Endothelial cell of umbilical vein (primary cell): ENCODE results near the gene KLF17. TPM values are rescaled to one million over a fixed set of nuclear protein-coding genes. Genes with fewer than 3 reads are reported as not detected.

ENCODE experiments used
- polyA plus RNA-seq, 4 experiments: library from polyadenylated mRNA; depleted of rRNA in 3 of 4; stranded (reverse) in 3 of 4; unstranded in 1 of 4; fragments of >200 nt; gene quantifications; 2 replicates each; pipeline versions ENCODE4 v1.2.1 to v1.2.3, GENCODE V29; 2011 to 2012; ENCODE audit warnings: missing spikeins in 1 of 4
- small RNA-seq: library from RNA; depleted of rRNA; stranded (forward); fragments of <200 nt; gene quantifications from one replicate; pipeline ENCODE3, GENCODE V24; 2012; ENCODE audit warnings: low replicate concordance, low read depth; ENCODE audit not compliant: insufficient read depth, insufficient read length
- total RNA-seq: library from RNA; stranded (reverse); gene quantifications from 2 replicates; pipeline ENCODE4 v1.2.3, GENCODE V29; 2021

The KLF17 gene
- total and polyA plus RNA-seq, 2 donors (not counting 3 experiments of a cell fraction or from before 2014, with no cell fraction given), result not detected

Small RNA genes lying within 50 kb of the gene (small RNA-seq; reads per million reads assigned to genes)
- gene AL035417.1, result not detected
- gene OOSP1P1, result not detected
- gene RF00019, result not detected
- not detected for gene RN7SL479P

Other genes starting within 250 kb of the KLF17 start
- gene ARTN, start 185.0 kb upstream of the KLF17 start, total RNA-seq, result 0.18 and 0.48 TPM in 2 replicates
- 0.11 TPM in 2 replicates for gene ARTN, start 185.0 kb upstream of the KLF17 start, polyA plus RNA-seq
- 25.8 and 29.3 TPM in 2 replicates for gene IPO13, start 171.9 kb upstream of the KLF17 start, total RNA-seq
- gene IPO13, start 171.9 kb upstream of the KLF17 start, polyA plus RNA-seq, result 28.9 and 32.3 TPM in 2 replicates
- 26.6 and 28.1 TPM in 2 replicates for gene DPH2, start 148.8 kb upstream of the KLF17 start, total RNA-seq
- gene DPH2, start 148.8 kb upstream of the KLF17 start, polyA plus RNA-seq, result 59.1 and 59.6 TPM in 2 replicates
- 105 and 110 TPM in 2 replicates for gene ATP6V0B, start 143.9 kb upstream of the KLF17 start, total RNA-seq
- gene ATP6V0B, start 143.9 kb upstream of the KLF17 start, polyA plus RNA-seq, result 325 and 372 TPM in 2 replicates
- 77.7 and 80.0 TPM in 2 replicates for gene B4GALT2, start 139.6 kb upstream of the KLF17 start, total RNA-seq
- 103 and 145 TPM in 2 replicates for gene B4GALT2, start 139.6 kb upstream of the KLF17 start, polyA plus RNA-seq
- gene CCDC24, start 127.2 kb upstream of the KLF17 start, total RNA-seq, result 2.2 and 2.8 TPM in 2 replicates
- 3.1 and 3.4 TPM in 2 replicates for gene CCDC24, start 127.2 kb upstream of the KLF17 start, polyA plus RNA-seq
- gene SLC6A9, start 87.4 kb upstream of the KLF17 start, total RNA-seq, result 1.3 and 1.5 TPM in 2 replicates
- gene SLC6A9, start 87.4 kb upstream of the KLF17 start, polyA plus RNA-seq, result 0.80 and 0.81 TPM in 2 replicates
- not detected in 2 replicates for gene KLF18, start 22.8 kb downstream of the KLF17 start, total RNA-seq
- not detected in 2 replicates for gene KLF18, start 22.8 kb downstream of the KLF17 start, polyA plus RNA-seq
- 40.9 and 42.9 TPM in 2 replicates for gene DMAP1, start 94.7 kb downstream of the KLF17 start, total RNA-seq
- gene DMAP1, start 94.7 kb downstream of the KLF17 start, polyA plus RNA-seq, result 62.8 and 63.2 TPM in 2 replicates
- 45.3 and 53.5 TPM in 2 replicates for gene ERI3, start 236.4 kb downstream of the KLF17 start, total RNA-seq
- gene ERI3, start 236.4 kb downstream of the KLF17 start, polyA plus RNA-seq, result 94.0 and 119 TPM in 2 replicates